Retinal pigment epithelial cell (primary cell): ENCODE data around the gene PIP4P1.

Experiments used
- DNase-seq: peaks from one replicate; pipeline ENCODE4 v3.0.0-alpha.2; 2010; ENCODE audit warnings: low read depth
- H3K4me3 ChIP-seq: 2 replicates; pipeline ENCODE4 v1.5.1; 2011; ENCODE audit warnings: mild to moderate bottlenecking, low read length, control low read depth, moderate library complexity
- TF ChIP-seq, protein P1 (sequence below): conservative IDR thresholded peaks from 2 replicates; pipeline ENCODE4 v1.5.1; 2011; ENCODE audit warnings: low read depth, low read length, control low read depth, inconsistent platforms

PIP4P1 gene

DNA sequence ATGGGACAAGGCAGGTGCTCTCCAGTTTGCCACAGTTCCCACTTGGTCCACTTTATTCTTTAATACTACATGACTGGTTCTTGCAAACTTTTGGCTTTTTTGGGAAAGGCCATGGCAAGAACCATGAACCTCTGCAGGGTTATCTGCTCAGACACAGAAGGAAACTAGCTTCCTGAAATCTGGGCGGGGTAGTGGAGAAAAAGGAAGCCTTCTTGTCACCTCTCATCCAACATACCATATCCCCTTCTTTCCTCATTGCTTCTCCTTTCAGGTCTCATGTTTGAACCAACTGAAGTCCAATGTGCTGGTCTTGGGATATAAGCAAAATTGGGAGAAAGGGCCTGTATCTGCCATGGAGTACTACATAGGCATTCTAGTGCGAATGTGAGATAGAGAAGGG, 19.8 kb downstream of the PIP4P1 start:
- no peak for DNase-seq
- no peak overlapping the region for H3K4me3 ChIP-seq
- TF ChIP-seq, protein P1, sequence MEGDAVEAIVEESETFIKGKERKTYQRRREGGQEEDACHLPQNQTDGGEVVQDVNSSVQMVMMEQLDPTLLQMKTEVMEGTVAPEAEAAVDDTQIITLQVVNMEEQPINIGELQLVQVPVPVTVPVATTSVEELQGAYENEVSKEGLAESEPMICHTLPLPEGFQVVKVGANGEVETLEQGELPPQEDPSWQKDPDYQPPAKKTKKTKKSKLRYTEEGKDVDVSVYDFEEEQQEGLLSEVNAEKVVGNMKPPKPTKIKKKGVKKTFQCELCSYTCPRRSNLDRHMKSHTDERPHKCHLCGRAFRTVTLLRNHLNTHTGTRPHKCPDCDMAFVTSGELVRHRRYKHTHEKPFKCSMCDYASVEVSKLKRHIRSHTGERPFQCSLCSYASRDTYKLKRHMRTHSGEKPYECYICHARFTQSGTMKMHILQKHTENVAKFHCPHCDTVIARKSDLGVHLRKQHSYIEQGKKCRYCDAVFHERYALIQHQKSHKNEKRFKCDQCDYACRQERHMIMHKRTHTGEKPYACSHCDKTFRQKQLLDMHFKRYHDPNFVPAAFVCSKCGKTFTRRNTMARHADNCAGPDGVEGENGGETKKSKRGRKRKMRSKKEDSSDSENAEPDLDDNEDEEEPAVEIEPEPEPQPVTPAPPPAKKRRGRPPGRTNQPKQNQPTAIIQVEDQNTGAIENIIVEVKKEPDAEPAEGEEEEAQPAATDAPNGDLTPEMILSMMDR, result no peak

DNA sequence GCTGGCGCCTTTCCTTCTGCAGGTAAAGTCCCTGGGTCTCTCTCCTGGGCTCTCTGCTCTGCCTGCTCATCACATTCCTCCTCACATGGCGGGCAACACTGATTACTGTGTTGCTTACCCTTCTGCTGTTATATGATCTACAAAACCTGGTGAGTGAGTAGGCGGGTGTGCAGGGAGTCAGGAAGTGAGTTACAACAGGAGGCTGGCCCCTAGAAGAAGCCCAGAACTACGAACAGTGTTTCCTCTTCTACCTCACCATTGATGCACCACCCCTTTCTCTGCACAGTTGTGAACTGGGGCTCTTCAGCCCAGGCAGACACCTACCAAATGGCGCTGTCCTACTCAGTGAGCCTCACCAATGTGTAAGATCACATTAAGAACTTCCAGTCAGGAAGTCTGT, 20.4 kb downstream of the PIP4P1 start:
- H3K4me3 ChIP-seq, result no peak overlapping the region
- TF ChIP-seq, protein P1, result no peak
- no peak for DNase-seq

DNA sequence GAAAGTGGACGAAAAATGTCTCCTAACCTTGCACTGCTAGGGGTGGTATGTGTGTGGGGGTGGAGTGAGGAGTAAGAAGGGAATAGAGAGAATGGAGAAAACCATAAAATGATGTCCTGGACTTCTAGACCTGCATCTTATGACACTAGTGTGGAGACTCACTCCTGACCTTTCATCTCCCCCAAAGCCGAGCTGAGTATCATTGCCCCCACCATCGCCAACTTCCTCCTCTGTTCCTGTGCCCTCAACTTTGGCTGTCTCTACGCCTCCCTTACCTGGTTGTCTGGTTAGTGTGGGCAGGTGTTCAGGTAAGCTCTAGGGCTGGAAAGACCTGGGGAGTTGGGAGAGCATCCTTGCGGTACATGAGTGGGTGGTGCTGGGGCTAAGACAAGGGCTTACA, 20.8 kb downstream of the PIP4P1 start:
- DNase-seq, result no peak
- H3K4me3 ChIP-seq, result no peak overlapping the region
- TF ChIP-seq, protein P1, result no peak

DNA sequence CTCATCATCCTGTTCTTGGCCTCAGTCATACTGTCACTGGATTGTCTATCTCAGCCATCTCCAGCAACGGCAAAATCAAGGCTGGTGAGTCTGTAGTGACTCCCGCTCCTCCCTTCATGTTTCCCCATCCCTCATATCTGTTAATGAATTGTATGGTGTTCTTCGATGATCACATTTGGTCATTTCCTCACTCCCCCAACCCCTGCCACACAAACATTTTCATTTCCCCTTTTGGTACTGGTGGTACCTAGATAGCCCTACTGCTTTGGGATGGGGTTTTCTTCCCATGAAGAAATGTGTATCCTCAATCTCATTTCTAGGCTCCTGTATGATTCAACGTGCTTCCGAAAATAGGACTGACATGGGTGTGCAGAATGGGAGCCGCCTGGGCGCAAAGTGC, 22.6 kb downstream of the PIP4P1 start:
- TF ChIP-seq, protein P1, result no peak
- H3K4me3 ChIP-seq, result no peak overlapping the region
- DNase-seq, result no peak

DNA sequence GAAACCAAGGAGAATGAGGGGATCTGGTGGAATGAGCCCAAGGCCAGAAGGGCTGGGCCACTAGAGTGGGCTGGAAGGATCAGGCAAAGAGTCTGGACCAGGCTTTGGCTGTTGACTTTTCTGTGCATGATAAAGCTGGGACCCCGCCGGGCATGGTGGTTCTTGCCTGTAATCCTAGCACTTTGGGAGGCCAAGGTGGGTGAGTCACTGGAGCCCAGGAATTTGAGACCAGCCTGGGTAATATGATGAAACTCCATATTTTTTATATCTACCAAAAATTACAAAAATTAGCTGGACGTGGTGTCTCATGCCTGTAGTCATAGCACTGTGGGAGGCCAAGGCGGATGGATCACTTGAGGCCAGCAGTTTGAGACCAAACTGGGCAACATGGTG, 24.9 kb downstream of the PIP4P1 start:
- no peak for DNase-seq
- H3K4me3 ChIP-seq, result no peak overlapping the region
- TF ChIP-seq, protein P1, result no peak

DNA sequence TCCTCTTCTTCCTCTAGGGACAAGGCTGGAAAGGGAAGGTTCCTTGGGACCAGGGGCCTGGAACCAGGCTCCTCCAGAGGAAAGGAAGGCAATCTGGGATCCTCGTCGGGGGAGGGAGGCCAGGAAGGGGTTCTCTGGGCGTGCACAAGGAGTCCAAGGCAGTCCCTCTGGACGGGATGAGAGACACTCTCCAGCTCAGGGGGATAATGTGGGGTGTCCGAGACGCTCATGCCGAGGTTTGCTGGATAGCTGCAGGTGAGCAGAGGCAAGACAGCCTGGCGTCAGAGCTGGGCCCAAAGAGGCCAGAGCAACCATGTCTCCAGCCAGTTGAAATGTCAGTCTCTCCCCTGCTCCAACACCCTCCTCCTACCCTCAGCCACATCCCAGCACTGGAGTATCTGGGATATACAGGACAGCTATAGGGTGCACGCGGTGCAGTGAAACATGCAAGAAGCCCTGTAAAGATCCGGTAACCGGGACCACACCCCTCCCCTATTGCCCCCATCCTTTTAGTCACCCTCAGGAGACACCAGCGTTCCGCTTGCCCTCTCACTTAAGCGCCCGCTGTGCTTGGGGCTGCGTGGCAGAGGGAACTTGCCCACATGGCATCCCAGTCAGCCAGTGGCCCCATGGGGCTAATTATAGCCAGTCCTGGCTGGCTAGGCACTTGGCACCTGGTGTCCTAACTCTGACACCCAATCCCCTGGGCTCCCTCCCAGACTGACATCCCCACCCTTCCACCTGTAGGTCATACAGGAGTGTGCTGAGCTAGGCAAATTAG, 25.5 kb downstream of the PIP4P1 start, which contains the start of gene KLHL33:
Gene KLHL33 (minus strand): TSS at position 585 of the 781 bp plus-strand sequence. CDS start 355 bp downstream, at position 230.
- peak within 1 kb of the TSS; percentile 31 for H3K4me3 ChIP-seq
- TF ChIP-seq, protein P1, result no peak
- DNase-seq, result no peak
